Measurements from ENCODE around the gene TBXA2R. TPM values are rescaled to one million over a fixed set of nuclear protein-coding genes. Genes with fewer than 3 reads are reported as not detected.
A peak's percentile ranks its signal among the peaks of the same experiment; 100 is the strongest.

TBXA2R gene
- total and polyA plus RNA-seq, 2 of the 8 experiments (the other 6 are each of a cell fraction or from before 2014, with no cell fraction given) = 0.39 to 0.50 TPM

- H3K4ac ChIP-seq (replicated peaks; ENCODE audit: insufficient read length, low read depth, low read length) = no peak overlapping the region
- ChIA-PET POLR2A (ENCODE audit: partially characterized antibody) (interaction anchor here (0.6 to 2.0 kb wide), 18 partner anchors 9 to 185 kb away, joined by 3 to 7 read pairs (median 4); partner anchors contain the start of genes MRPL54 and TEKTIP1), CTCF (ENCODE audit: partially characterized antibody) (interaction anchor here (0.6 to 6.6 kb wide), 9 partner anchors 9 to 250 kb away, joined by 3 to 51 read pairs (median 6); partner anchors contain the start of gene MFSD12)
- H2AFZ ChIP-seq (ENCODE audit: low read length) = no peak overlapping the region
- no peak for FAIRE-seq
- DNase-seq (ENCODE audit: low read depth in 1 of 2, low spot score in 2 of 2) = peak in 1 of 2 experiments; percentile 89
- no peak overlapping the region for H2BK20ac ChIP-seq (ENCODE audit: low read length)
- no peak overlapping the region for H3K23ac ChIP-seq (ENCODE audit: insufficient read length)
- H2BK12ac ChIP-seq (ENCODE audit: low read depth, low read length) = no peak overlapping the region
- no peak overlapping the region for H2AK5ac ChIP-seq (ENCODE audit: low read depth, low read length)
- peaks cover 3 to 8% of the 10 kb centered on the region in 2 experiments for H4K20me1 ChIP-seq (replicated peaks in 1 of 2; ENCODE audit: control insufficient read depth in 1 of 2, insufficient read depth in 2 of 2, low read length in 2 of 2)
- no peak overlapping the region for H2BK15ac ChIP-seq (ENCODE audit: low read length)
- H3K4me3 ChIP-seq (ENCODE audit: extremely low read depth in 1 of 4, insufficient read depth in 2 of 4, low read depth in 3 of 4, low read length in 4 of 4) = peak overlapping the region; percentile 19 to 77 (median 44); a peak in 7 of 8 replicates
- no peak overlapping the region for H3K9ac ChIP-seq (replicated peaks in 1 of 4; ENCODE audit: extremely low read depth in 1 of 4, low read depth in 3 of 4, low read length in 3 of 4)
- H3K9me3 ChIP-seq (ENCODE audit: insufficient read depth in 2 of 2, low read depth in 1 of 2, low read length in 1 of 2) = no peaks in the 10 kb centered on the region
- no peaks in the 10 kb centered on the region for H3K79me1 ChIP-seq (ENCODE audit: low read depth, low read length)
- H3K18ac ChIP-seq (ENCODE audit: extremely low read depth, low read length) = peak overlapping the region; percentile 19; the same call in 1 of the 2 replicates
- H2BK5ac ChIP-seq (ENCODE audit: low read depth, low read length) = no peak overlapping the region
- H3K27me3 ChIP-seq (replicated peaks in 1 of 4; ENCODE audit: control insufficient read depth in 3 of 4, extremely low read depth in 1 of 4, insufficient read depth in 3 of 4, low read length in 3 of 4) = peaks cover 0 to 5% (median 0%) of the 10 kb centered on the region in 4 experiments; a peak in 1 of 7 replicates
- no peak overlapping the region for H2BK120ac ChIP-seq (replicated peaks; ENCODE audit: low read depth, low read length)
- 8% methylated on average over 17 of the region's 60 CpGs; no CpG with 5 or more reads in 1 of the 2 experiments for WGBS, 2 experiments (ENCODE audit: extremely low coverage in 1 of 2, insufficient coverage in 1 of 2, insufficient read length in 1 of 2, insufficient replicate concordance in 2 of 2, low coverage in 1 of 2, low lambda C conversion rate in 2 of 2, missing lambda C conversion rate in 1 of 2)
- H3K4me2 ChIP-seq (ENCODE audit: insufficient read depth in 1 of 2, low read depth in 2 of 2, low read length in 2 of 2) = peak overlapping the region; percentile 81 to 84
- no peaks in the 10 kb centered on the region for H3K36me3 ChIP-seq (ENCODE audit: control insufficient read depth in 2 of 4, insufficient read depth in 4 of 4, low read length in 3 of 4)
- H3K14ac ChIP-seq (ENCODE audit: insufficient read length) = no peak overlapping the region
- H3K23me2 ChIP-seq (ENCODE audit: low read depth, low read length) = peaks cover 17% of the 10 kb centered on the region; the same call in 1 of the 2 replicates
- H4K5ac ChIP-seq (ENCODE audit: insufficient read length, low read depth, low read length) = no peak overlapping the region
- no peak overlapping the region for H4K91ac ChIP-seq (replicated peaks; ENCODE audit: insufficient read length, low read length)
- peaks cover 0 to 13% (median 8%) of the 10 kb centered on the region in 4 experiments; a peak in 5 of 7 replicates for H3K4me1 ChIP-seq (replicated peaks in 1 of 4; ENCODE audit: control insufficient read depth in 3 of 4, insufficient read depth in 4 of 4, low read length in 3 of 4)
- H3K56ac ChIP-seq (replicated peaks; ENCODE audit: insufficient read length, low read depth, low read length) = no peak overlapping the region
- H3K79me2 ChIP-seq (ENCODE audit: control insufficient read depth in 1 of 2, insufficient read depth in 2 of 2, low read length in 2 of 2) = no peaks in the 10 kb centered on the region
- H4K8ac ChIP-seq (ENCODE audit: extremely low read depth, insufficient read depth, low read length) = 0 out of 2 replicates have a peak overlapping the region, but pooled peaks have one; percentile 47
- H3K27ac ChIP-seq (ENCODE audit: low read depth, low read length) = no peak overlapping the region
- TF ChIP-seq, protein P1, sequence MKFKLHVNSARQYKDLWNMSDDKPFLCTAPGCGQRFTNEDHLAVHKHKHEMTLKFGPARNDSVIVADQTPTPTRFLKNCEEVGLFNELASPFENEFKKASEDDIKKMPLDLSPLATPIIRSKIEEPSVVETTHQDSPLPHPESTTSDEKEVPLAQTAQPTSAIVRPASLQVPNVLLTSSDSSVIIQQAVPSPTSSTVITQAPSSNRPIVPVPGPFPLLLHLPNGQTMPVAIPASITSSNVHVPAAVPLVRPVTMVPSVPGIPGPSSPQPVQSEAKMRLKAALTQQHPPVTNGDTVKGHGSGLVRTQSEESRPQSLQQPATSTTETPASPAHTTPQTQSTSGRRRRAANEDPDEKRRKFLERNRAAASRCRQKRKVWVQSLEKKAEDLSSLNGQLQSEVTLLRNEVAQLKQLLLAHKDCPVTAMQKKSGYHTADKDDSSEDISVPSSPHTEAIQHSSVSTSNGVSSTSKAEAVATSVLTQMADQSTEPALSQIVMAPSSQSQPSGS (IDR thresholded peaks at IDR 0.05; ENCODE audit: low read length) = no peak
- TF ChIP-seq E2F6 (IDR thresholded peaks at IDR 0.05) = peak; percentile 53; the same call in 1 of the 2 replicates
- no peak for TF ChIP-seq CHD1 (IDR thresholded peaks at IDR 0.05; ENCODE audit: low read depth, low read length)
- TF ChIP-seq, protein P2, sequence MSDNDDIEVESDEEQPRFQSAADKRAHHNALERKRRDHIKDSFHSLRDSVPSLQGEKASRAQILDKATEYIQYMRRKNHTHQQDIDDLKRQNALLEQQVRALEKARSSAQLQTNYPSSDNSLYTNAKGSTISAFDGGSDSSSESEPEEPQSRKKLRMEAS (IDR thresholded peaks at IDR 0.05) = peak; percentile 67
- no peak for TF ChIP-seq RFX5 (IDR thresholded peaks at IDR 0.05; ENCODE audit: borderline replicate concordance, low read depth, low read length)
- no peak for TF ChIP-seq EZH2 (IDR thresholded peaks at IDR 0.05; ENCODE audit: low read depth, low read length, severe bottlenecking)
- TF ChIP-seq BACH1 (IDR thresholded peaks at IDR 0.05; ENCODE audit: low read length) = no peak
- TF ChIP-seq SIN3A (conservative IDR thresholded peaks at IDR 0.05 in 1 of 2, IDR thresholded peaks at IDR 0.05 in 1 of 2; ENCODE audit: low read depth in 1 of 2, low read length in 2 of 2) = 0 out of 4 replicates have a peak, but pooled peaks of 1 of the 2 experiments have one; percentile 27
- TF ChIP-seq SP2 (IDR thresholded peaks at IDR 0.05; ENCODE audit: low read length) = no peak
Measured at GRCh38 chr19:3577723-3578344, 28.8 kb downstream of the TBXA2R start.
